Duodenal mucosa (tissue), 2 donors: Measurements from ENCODE around the gene DLG1.

Experiments used
- H3K27ac ChIP-seq: one replicate; pipeline ENCODE4 v1.7.0; 2013; ENCODE audit warnings: low read depth, low read length
- H3K27me3 ChIP-seq, 2 donors: one replicate each; pipeline ENCODE4 v1.7.0; 2013; ENCODE audit warnings: low read length in 2 of 2, control low read depth in 1 of 2; ENCODE audit not compliant: insufficient read depth in 2 of 2, control insufficient read depth in 1 of 2
- H3K36me3 ChIP-seq, 2 donors: one replicate each; pipeline ENCODE4 v1.7.0; 2013; ENCODE audit warnings: low read length in 2 of 2, control low read depth in 1 of 2; ENCODE audit not compliant: insufficient read depth in 2 of 2, control insufficient read depth in 1 of 2
- H3K4me1 ChIP-seq, 2 donors: one replicate each; pipeline ENCODE4 v1.7.0; 2013; ENCODE audit warnings: low read length in 2 of 2, control low read depth in 1 of 2; ENCODE audit not compliant: insufficient read depth in 2 of 2, control insufficient read depth in 1 of 2
- H3K4me3 ChIP-seq, 2 donors: one replicate each; pipeline ENCODE4 v1.7.0; 2013; ENCODE audit warnings: low read length in 2 of 2, low read depth in 1 of 2
- H3K9ac ChIP-seq, 2 donors: one replicate each; pipeline ENCODE4 v1.7.0; 2013; ENCODE audit warnings: low read length in 2 of 2, low read depth in 1 of 2
- H3K9me3 ChIP-seq, 2 donors: one replicate each; pipeline ENCODE4 v1.7.0; 2013; ENCODE audit warnings: low read length in 2 of 2, control low read depth in 1 of 2; ENCODE audit not compliant: control insufficient read depth in 1 of 2

The DLG1 gene

DNA sequence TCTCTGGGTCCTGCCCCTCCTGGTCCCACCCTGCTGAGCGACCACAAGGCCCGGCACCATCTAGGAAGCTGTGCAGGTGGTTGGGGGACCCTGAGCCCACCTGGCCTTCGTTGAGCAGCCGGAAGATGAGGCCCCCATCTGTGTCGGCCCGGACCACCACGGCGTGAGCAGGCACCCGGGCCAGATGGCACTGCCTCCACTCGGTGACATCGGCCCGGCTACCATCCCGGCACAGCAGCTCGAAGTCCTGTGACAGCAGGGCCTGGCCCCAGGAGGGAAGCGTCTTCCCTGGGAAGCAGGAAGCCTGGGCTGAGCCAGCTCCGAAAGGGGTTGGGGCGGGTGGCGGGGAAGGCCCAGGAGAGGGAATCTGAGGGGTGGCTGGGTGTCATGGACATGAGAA, 281.4 kb downstream of the DLG1 start:
- no peak overlapping the region for H3K9ac ChIP-seq
- H3K36me3 ChIP-seq = no peaks in the 10 kb centered on the region
- H3K27ac ChIP-seq = no peak overlapping the region
- no peak overlapping the region for H3K4me3 ChIP-seq
- H3K27me3 ChIP-seq = no peaks in the 10 kb centered on the region
- H3K4me1 ChIP-seq = no peaks in the 10 kb centered on the region
- H3K9me3 ChIP-seq = no peaks in the 10 kb centered on the region

DNA sequence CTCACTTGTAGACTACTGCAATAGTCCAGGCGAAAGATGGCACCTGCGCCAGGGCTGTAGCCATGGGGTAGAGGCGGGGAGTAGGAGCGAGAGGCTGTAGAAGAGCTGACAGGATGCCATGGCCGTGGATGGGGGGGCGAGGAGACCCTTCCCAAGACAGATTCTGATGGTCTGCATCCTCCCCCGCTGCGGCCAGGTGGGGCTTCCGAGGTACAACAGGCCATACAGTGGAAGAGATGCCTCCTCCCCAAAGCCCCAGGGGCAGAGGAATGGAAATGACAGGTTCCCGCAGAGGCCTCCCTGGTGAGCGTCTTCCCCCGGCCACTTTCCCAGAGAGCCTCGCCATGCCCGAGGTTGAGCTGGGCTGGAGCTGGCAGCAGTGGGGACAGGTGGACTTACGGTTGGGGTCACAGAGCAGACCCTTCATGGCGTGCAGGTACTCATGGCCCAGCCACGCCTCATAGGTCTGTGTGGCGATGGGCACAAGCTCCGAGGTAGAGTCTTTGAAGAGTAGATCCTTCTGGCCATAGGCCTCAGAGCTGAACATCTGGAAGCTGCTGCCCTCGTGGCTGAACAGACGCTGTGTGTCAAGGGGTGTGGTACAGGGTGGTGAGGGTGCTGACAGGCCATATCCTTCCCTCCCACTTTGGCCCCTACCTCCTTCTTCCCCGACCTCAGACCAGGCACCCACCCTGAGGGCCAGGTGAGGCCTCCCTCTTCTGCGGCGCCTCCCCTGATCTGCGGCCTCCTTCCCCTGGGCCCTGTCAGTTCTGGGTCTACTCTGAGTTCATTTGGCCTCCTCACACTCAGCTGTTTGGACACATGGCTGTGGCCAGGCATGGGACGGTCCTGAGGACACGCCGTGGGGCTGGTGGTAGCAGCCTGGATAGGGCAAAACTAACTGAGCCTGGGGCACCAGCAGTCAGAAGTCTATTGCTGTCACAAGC, 282.3 kb downstream of the DLG1 start:
- Histone ChIP-seq H3K4me3 (no peak overlapping the region), H3K27me3 (no peaks in the 10 kb centered on the region), H3K4me1 (no peaks in the 10 kb centered on the region), H3K36me3 (no peaks in the 10 kb centered on the region), H3K27ac (no peak overlapping the region), H3K9me3 (no peaks in the 10 kb centered on the region), H3K9ac (no peak overlapping the region)

DNA sequence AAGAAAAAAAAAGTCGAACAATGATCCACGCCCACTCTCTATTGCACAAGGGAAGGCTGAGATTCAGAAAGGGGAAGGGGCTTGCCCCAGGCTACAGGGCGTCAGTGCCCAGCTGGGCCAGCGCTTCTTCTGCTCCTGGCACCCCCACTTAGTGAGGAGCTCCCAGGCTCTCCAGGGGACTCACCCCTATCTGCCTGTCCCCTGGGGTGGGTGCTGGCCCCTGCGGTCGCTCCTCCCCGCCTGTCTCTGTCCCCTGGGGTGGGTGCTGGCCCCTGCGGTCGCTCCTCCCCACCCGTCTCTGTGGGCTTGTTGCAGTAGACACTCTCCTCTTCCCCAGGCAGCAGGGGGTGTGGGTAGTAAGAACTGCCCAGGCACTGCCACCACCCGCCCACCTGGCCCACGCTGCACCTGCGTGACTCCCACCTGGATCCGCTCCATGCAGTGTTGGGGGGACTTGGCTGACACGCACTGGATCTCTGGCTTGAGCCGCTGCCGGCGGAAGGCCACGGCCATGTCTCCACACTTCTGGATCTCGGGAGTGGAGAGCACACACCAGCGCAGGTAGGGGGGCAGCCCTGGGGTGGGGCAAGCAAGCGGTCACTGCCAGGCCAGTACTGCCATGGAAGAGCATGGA, 283.4 kb downstream of the DLG1 start:
- H3K9me3 ChIP-seq = no peaks in the 10 kb centered on the region
- no peak overlapping the region for H3K9ac ChIP-seq
- H3K4me3 ChIP-seq = no peak overlapping the region
- no peaks in the 10 kb centered on the region for H3K4me1 ChIP-seq
- no peaks in the 10 kb centered on the region for H3K27me3 ChIP-seq
- no peaks in the 10 kb centered on the region for H3K36me3 ChIP-seq
- no peak overlapping the region for H3K27ac ChIP-seq

DNA sequence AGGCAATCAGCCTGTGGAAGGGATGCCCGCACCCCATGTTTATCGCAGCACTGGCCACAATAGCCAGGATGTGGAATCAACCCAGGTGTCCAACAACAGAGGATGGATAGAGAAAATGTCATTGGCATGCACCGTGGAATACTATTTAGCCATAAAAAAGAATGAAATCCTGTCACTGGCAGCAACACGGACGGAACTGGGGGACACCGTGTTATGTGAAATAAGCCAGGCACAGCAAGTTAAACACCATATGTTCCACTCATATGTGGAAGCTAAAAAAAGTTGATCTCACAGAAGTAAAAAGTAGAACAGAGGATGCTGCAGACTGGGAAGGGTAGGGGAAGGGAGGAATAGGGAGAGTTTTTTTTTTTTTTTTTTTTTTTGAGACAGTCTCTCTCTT, 284.4 kb downstream of the DLG1 start:
- Histone ChIP-seq H3K27ac (no peak overlapping the region), H3K9me3 (no peaks in the 10 kb centered on the region), H3K36me3 (no peaks in the 10 kb centered on the region), H3K4me1 (no peaks in the 10 kb centered on the region), H3K4me3 (no peak overlapping the region), H3K9ac (no peak overlapping the region), H3K27me3 (no peaks in the 10 kb centered on the region)

DNA sequence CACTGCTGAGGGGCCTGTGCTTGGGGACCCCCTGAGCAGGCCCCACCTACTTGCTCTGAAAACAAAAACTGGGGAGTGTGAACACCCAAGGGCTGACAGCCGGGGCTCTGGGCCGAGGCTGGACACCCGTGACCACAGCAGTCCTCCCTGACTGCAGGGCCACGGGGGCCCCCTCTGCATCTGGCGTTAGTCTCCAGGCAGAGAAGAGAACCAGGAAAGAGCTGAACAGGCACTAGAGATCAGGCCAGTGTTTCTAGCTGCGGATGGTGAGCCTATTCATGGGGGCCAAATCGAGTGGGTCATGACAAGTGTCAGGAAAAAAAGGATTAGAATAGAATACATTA, 285.9 kb downstream of the DLG1 start:
- Histone ChIP-seq H3K4me1 (peaks cover under 1 to 2% of the 10 kb centered on the region in 2 donors), H3K9ac (no peak overlapping the region), H3K4me3 (no peak overlapping the region), H3K27me3 (no peaks in the 10 kb centered on the region), H3K9me3 (no peaks in the 10 kb centered on the region), H3K36me3 (no peaks in the 10 kb centered on the region), H3K27ac (no peak overlapping the region)

DNA sequence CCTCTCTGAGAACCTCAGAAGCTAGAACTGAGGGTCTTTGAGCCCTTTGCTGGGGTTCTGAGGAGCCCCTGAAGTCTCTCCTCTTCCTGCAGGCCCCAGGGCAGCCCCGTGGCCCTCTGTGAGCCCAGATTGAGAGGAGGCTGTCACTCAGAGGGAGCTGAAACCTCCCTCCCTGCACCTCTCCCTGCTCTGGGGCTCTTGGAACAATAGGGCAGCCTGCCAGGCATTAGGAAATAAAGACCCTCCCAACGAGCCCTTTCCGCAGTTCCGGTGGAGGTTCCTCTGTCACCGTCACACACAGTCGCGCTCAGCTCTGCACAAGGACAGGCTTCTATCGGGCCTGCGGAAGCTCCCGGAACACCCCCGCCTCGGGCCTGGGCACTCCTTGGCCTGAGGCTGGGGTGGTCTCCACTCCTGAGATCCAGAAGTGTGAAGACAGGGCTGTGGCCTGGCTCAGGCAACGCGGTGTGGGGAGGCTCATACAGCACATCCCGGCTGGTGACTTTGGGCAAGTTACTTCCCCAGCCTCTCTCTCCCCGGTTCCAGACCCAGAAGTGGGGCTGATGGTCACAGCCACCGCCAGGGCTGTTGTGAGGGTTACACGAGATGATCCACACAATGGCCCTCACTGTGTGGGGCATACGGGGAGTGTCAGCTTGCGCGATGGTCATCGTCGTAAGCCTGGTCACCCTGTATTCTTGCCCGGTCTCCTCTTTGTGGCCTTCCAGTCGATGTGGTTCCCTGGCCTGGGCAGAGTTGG, 286.5 kb downstream of the DLG1 start:
- Histone ChIP-seq H3K4me3 (no peak overlapping the region), H3K4me1 (peaks cover 6% of the 10 kb centered on the region in 2 donors), H3K27me3 (no peaks in the 10 kb centered on the region), H3K9me3 (no peaks in the 10 kb centered on the region), H3K9ac (no peak overlapping the region), H3K27ac (no peak overlapping the region), H3K36me3 (no peaks in the 10 kb centered on the region)

DNA sequence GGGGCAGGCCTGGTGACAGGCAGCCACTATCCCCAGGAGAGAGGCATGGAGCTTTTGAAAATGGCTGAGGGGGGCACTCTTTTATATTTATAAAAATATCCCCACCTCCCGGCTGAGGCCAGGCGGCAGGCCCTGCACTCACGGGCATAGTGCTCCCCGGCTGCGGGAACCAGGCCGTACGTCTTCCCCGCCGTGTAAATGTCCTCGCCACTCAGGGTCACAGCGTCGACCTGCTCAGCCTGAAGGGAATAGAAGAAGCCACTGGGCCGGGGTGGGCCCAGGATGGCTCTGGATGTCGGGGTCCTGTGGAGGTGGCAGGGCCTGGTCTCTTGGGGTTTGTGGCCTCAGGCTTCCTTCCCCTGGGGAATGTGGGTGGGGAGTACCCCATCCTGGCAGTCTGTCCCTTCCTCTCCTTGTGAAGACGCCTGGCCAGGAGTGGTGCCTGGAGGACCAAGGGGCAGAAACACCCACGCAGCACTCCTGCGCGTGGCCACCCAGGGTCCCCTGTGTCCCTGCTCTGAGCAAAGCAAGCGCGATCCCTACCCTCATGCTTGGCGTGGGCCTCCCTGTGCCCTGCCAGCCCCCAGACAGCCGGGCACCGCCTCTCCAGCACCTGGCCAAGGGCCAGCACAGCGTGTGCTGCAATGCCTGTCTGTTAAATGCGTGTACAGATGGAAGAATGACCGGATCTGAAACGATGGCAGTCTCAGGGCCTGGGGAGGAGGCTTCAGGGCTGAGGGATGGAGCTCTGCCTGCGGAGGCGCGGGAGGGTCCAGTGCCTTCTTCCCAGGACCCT, 287.7 kb downstream of the DLG1 start:
- no peak overlapping the region for H3K27ac ChIP-seq
- H3K9ac ChIP-seq = no peak overlapping the region
- H3K27me3 ChIP-seq = no peaks in the 10 kb centered on the region
- no peaks in the 10 kb centered on the region for H3K9me3 ChIP-seq
- peaks cover 6 to 8% of the 10 kb centered on the region in 2 donors for H3K4me1 ChIP-seq
- no peak overlapping the region for H3K4me3 ChIP-seq
- H3K36me3 ChIP-seq = no peaks in the 10 kb centered on the region

DNA sequence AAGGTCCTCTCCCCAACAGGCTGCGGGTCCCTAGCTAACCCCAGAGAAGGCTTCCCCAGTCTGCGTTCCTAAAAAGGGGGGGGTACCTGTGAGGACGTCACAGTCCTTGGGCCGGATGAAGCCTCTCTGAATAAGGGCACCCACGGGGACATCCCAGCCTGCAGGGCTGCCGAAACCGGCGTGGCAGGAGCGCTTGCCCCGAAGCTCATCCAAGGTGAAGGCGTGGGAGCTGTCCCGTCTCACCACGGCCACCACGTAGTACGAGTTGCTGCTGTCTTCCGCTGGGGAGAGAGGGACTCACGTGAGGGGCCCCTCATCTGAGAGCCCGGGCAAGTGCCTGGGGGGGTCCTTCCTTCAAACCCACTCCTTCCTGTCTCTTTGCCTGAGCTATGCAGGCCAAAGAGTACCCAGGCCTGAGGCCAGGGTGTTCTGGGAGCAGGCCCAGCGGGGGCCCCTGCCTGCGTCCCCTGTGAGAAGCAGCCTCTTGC, 288.8 kb downstream of the DLG1 start:
- H3K36me3 ChIP-seq = no peaks in the 10 kb centered on the region
- no peak overlapping the region for H3K4me3 ChIP-seq
- H3K4me1 ChIP-seq = peaks cover 6 to 8% of the 10 kb centered on the region in 2 donors
- no peak overlapping the region for H3K27ac ChIP-seq
- no peak overlapping the region for H3K9ac ChIP-seq
- no peaks in the 10 kb centered on the region for H3K9me3 ChIP-seq
- no peaks in the 10 kb centered on the region for H3K27me3 ChIP-seq

DNA sequence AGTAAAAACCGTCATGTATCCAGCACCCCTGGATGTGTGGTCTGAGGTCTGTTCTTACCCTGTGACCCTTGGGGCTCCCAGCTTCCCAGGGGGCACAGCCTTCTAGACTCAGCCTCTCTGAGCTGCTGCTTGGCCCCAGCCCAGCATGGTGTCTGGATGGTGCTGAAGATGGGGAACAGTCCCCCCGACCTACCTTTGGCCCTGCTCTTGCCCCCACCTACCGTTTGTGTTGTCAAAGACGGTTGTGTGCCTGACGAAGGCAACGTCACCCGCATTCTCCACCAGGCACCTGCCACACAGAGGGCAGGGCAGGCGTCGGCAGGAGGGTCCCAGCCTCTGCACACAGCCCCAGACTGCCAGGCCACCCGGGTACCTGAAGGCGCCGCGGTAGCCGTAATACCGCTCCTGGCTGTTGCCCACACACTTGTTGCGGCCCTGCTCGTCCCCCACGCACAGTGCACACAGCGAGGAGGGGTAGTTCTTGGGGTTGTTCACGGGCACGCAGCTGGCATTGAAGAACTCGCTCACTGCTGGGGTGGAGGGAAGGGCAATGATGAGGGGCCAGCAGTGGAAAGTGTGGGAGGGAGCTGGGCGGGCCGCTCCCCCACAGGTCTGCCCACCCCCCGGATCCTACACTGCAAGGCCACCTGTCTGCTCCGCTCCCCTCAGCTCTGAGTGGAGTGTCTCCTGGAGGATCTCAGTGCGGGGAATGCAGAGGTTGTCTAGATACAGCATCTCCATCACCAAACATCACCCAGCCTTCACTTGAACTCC, 289.8 kb downstream of the DLG1 start:
- Histone ChIP-seq H3K27me3 (no peaks in the 10 kb centered on the region), H3K36me3 (no peaks in the 10 kb centered on the region), H3K27ac (no peak overlapping the region), H3K9me3 (no peaks in the 10 kb centered on the region), H3K4me3 (no peak overlapping the region), H3K9ac (no peak overlapping the region), H3K4me1 (peaks cover 8 to 13% of the 10 kb centered on the region in 2 donors)
